HEK293 (cell line): Measurements from ENCODE around the gene PLEKHG2.
A peak's percentile ranks its signal among the peaks of the same experiment; 100 is the strongest.

Experiments
- CTCF ChIA-PET: fragments of 350-600 bp; formaldehyde crosslinking; extraction: SDS; loops from one replicate; lab custom pipeline; 2021; ENCODE audit warnings: antibody characterized with exemption; lab: Yijun Ruan, JAX
- POLR2A ChIA-PET: fragments of 300-600 bp; formaldehyde crosslinking; extraction: SDS; loops from one replicate; lab custom pipeline; 2020; ENCODE audit warnings: antibody characterized with exemption, inconsistent platforms; lab: Yijun Ruan, JAX
- H3K27ac ChIP-seq: fragments of 200-500 bp; sonication (Bioruptor generic); 2 replicates; pipeline ENCODE4 v1.5.1; 2014; ENCODE audit warnings: low read depth, low read length, control low read depth, inconsistent platforms; ENCODE audit errors: extremely low read depth
- H3K36me3 ChIP-seq, 2 experiments: fragments of 200-500 bp in 1 of 2; sonication (Bioruptor generic) in 1 of 2; 1 replicate in 1 of 2; 2 replicates in 1 of 2; pipeline ENCODE4 v1.5.1; 2014 to 2017; ENCODE audit warnings: inconsistent platforms in 2 of 2, low read length in 2 of 2; ENCODE audit not compliant: control insufficient read depth in 2 of 2, insufficient read depth in 1 of 2
- H3K4me1 ChIP-seq: fragments of 200-500 bp; sonication (Bioruptor generic); 2 replicates; pipeline ENCODE4 v1.5.1; 2014; ENCODE audit warnings: mild to moderate bottlenecking, low read length, inconsistent platforms; ENCODE audit not compliant: control insufficient read depth, insufficient read depth
- H3K4me3 ChIP-seq: 2 replicates; pipeline ENCODE4 v1.5.1; 2011; ENCODE audit warnings: low read depth, mild to moderate bottlenecking, control low read depth, low read length, moderate library complexity
- H3K9me3 ChIP-seq: fragments of 200-500 bp; sonication (Bioruptor generic); 2 replicates; pipeline ENCODE4 v1.5.1; 2014; ENCODE audit warnings: low read depth, low read length, inconsistent platforms; ENCODE audit not compliant: control insufficient read depth, insufficient read depth
- KLF17 ChIP-seq: fragments of 450-650 bp; formaldehyde crosslinking; IDR thresholded peaks from 2 replicates; pipeline ENCODE4 v1.5.1; 2016; ENCODE audit warnings: missing biosample characterization, missing genetic modification characterization
- SCRT2 ChIP-seq: fragments of 450-650 bp; formaldehyde crosslinking; IDR thresholded peaks from 2 replicates; pipeline ENCODE4 v1.5.1; 2016; ENCODE audit warnings: missing biosample characterization, missing genetic modification characterization
- SETDB1 ChIP-seq: IDR thresholded peaks from one replicate; pipeline ENCODE4 v1.6.1; 2017; ENCODE audit warnings: mild to moderate bottlenecking, low read length, moderate library complexity, mixed read lengths; ENCODE audit not compliant: insufficient read length
- YY2 ChIP-seq: fragments of 450-650 bp; formaldehyde crosslinking; IDR thresholded peaks from 2 replicates; pipeline ENCODE4 v1.5.1; 2016; ENCODE audit warnings: missing biosample characterization, missing genetic modification characterization
- ZBTB49 ChIP-seq: fragments of 450-650 bp; formaldehyde crosslinking; IDR thresholded peaks from 2 replicates; pipeline ENCODE4 v1.5.1; 2016; ENCODE audit warnings: missing biosample characterization, missing genetic modification characterization, low read depth
- ZFHX2 ChIP-seq: fragments of 450-650 bp; formaldehyde crosslinking; conservative IDR thresholded peaks from 2 replicates; pipeline ENCODE4 v1.5.1; 2016; ENCODE audit warnings: missing biosample characterization, missing genetic modification characterization
- ZNF112 ChIP-seq: fragments of 450-650 bp; formaldehyde crosslinking; IDR thresholded peaks from 2 replicates; pipeline ENCODE4 v1.5.0; 2017; ENCODE audit warnings: missing biosample characterization, missing genetic modification characterization
- ZNF133 ChIP-seq: fragments of 450-650 bp; formaldehyde crosslinking; IDR thresholded peaks from 2 replicates; pipeline ENCODE4 v1.5.1; 2016; ENCODE audit warnings: missing biosample characterization, missing genetic modification characterization
- ZNF148 ChIP-seq: fragments of 450-650 bp; formaldehyde crosslinking; IDR thresholded peaks from 2 replicates; pipeline ENCODE4 v1.5.0; 2017; ENCODE audit warnings: missing biosample characterization, missing genetic modification characterization, borderline replicate concordance
- ZNF157 ChIP-seq: fragments of 450-650 bp; formaldehyde crosslinking; IDR thresholded peaks from 2 replicates; pipeline ENCODE4 v1.5.1; 2016; ENCODE audit warnings: missing biosample characterization, missing genetic modification characterization
- ZNF184 ChIP-seq: fragments of 450-650 bp; IDR thresholded peaks from 2 replicates; pipeline ENCODE4 v1.5.1; 2018; ENCODE audit warnings: missing biosample characterization, mild to moderate bottlenecking, missing genetic modification characterization
- ZNF274 ChIP-seq, 2 experiments: fragments of 200-500 bp in 1 of 2; fragments of 450-650 bp in 1 of 2; sonication (Bioruptor generic) in 1 of 2; formaldehyde crosslinking in 1 of 2; IDR thresholded peaks; 2 replicates each; pipeline versions ENCODE4 v1.5.1 to v1.6.1; 2014 to 2016; ENCODE audit warnings: borderline replicate concordance in 1 of 2, inconsistent platforms in 1 of 2, low read length in 1 of 2, missing biosample characterization in 1 of 2, missing genetic modification characterization in 1 of 2
- ZNF362 ChIP-seq: fragments of 450-650 bp; formaldehyde crosslinking; IDR thresholded peaks from 2 replicates; pipeline ENCODE4 v1.5.1; 2016; ENCODE audit warnings: missing biosample characterization, missing genetic modification characterization
- ZNF830 ChIP-seq: fragments of 450-650 bp; IDR thresholded peaks from 2 replicates; pipeline ENCODE4 v1.5.0; 2018; ENCODE audit warnings: missing biosample characterization, missing genetic modification characterization, low read depth, mild to moderate bottlenecking, moderate library complexity

PLEKHG2 gene

GRCh38 chr19:39380521-39381502, 31.7 kb upstream of the PLEKHG2 start (continued):
- no peak for TF ChIP-seq ZNF133
- no peak for TF ChIP-seq ZNF157 (tag by site-specific recombination)
- peak; percentile 47; the same call in 1 of the 2 replicates for TF ChIP-seq ZFHX2
- 0 out of 2 replicates have a peak, but pooled peaks have one; percentile 24 for TF ChIP-seq KLF17
- no peak for TF ChIP-seq ZNF830

- H3K36me3 ChIP-seq: peaks cover 98 to 100% of the 10 kb centered on the region in 2 experiments
- POLR2A ChIA-PET: interaction anchor here (1.5 to 1.9 kb wide), 4 partner anchors 9 to 54 kb away, joined by 3 to 10 read pairs (median 5); partner anchors contain the start of genes MED29, PAF1 and RPS16
- TF ChIP-seq ZNF362 (tag by site-specific recombination): peak; percentile 60; the same call in 1 of the 2 replicates
- TF ChIP-seq SETDB1: no peak
- TF ChIP-seq ZNF184 (tag by site-specific recombination): no peak
- no peak for TF ChIP-seq YY2 (tag by site-specific recombination)
- TF ChIP-seq ZNF112: no peak
- no peak for TF ChIP-seq ZNF830
- TF ChIP-seq ZBTB49 (tag by site-specific recombination): no peak
- no peak for TF ChIP-seq ZNF148 (tag by site-specific recombination)
- no peak for TF ChIP-seq ZNF274 (IDR thresholded peaks at IDR 0.05; ENCODE audit: low read length)
- TF ChIP-seq ZNF274 (tag by site-specific recombination; IDR thresholded peaks at IDR 0.05; ENCODE audit: borderline replicate concordance): no peak
- TF ChIP-seq SCRT2 (tag by site-specific recombination): peak; percentile 90
- CTCF ChIA-PET: interaction anchor here (1.2 to 2.6 kb wide), 2 partner anchors 16 to 26 kb away, joined by 3 to 22 read pairs; no protein-coding TSS in a partner anchor
- peaks cover 6% of the 10 kb centered on the region for H3K4me1 ChIP-seq
- H3K9me3 ChIP-seq: no peaks in the 10 kb centered on the region
- H3K27ac ChIP-seq: peak overlapping the region; percentile 52; the same call in 1 of the 2 replicates
- no peak overlapping the region for H3K4me3 ChIP-seq
Observed at GRCh38 chr19:39381910-39382611, 30.4 kb upstream of the PLEKHG2 start.
